Lower leg skin (tissue), 4 donors: ENCODE measurements around the gene TNIP3. TPM values are rescaled to one million over a fixed set of nuclear protein-coding genes. Genes with fewer than 3 reads are reported as not detected.

ENCODE experiments used
- DNase-seq, 2 donors: peaks; one replicate each; pipeline ENCODE4 v3.0.0-alpha.2; 2019; ENCODE audit warnings: low spot score in 2 of 2
- H3K4me3 ChIP-seq: fragments of 200-600 bp; sonication (generic); 2 replicates; pipeline ENCODE4 v1.5.1; 2017; ENCODE audit warnings: mild to moderate bottlenecking, low read depth; ENCODE audit not compliant: poor library complexity, severe bottlenecking
- POLR2A ChIP-seq, 2 donors: fragments of 450-650 bp; IDR thresholded peaks; one replicate each; pipeline ENCODE4 v1.6.1; 2016 to 2017; ENCODE audit warnings: antibody characterized with exemption in 2 of 2, mild to moderate bottlenecking in 1 of 2, moderate library complexity in 1 of 2
- WGBS, 2 donors: methylation state at CpG; one replicate each; pipeline ENCODE4 v1.1.5; 2018; 5-methylcytosine and 5-hydroxymethylcytosine counted together
- intact Hi-C: fragments of 100-400 bp; cut with DNase I; formaldehyde crosslinking; loops from one replicate; pipeline ENCODE4 v1.15.0; 2023; ENCODE audit warnings: low total_unique reads
- total RNA-seq, 4 donors: library from RNA; depleted of rRNA; stranded (reverse); fragments of >200 nt; gene quantifications; one replicate each; pipeline ENCODE4 v1.1.0, GENCODE V29; 2016
- TF ChIP-seq, protein P1 (sequence below), 3 donors: fragments of 450-650 bp; IDR thresholded peaks; one replicate each; pipeline ENCODE4 v1.5.1; 2016; ENCODE audit warnings: antibody characterized with exemption in 3 of 3, mild to moderate bottlenecking in 3 of 3, moderate library complexity in 2 of 3

TNIP3 gene
- total RNA-seq, 4 donors from 2014 or later, result not detected

DNA sequence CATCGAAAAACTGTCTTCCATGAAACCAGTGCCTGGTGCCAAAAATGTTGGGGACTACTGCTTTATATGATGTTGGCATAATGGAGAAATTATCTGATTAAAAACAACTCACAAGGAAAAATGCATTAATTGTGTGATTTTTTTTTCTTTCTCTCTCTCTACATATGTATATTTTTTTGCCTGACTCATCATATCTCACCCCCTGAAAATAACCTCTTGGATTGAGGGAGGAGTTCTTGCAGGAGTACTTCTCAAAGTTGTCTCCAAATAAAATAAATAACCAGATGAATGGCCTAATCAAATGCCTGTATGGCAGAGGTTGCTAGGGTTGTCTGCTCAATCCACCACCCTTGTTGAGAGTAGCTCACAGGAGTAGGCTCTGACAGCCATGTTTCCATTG is 19.9 kb upstream of the TNIP3 start:
- intact Hi-C loops, result no loop called here
- TF ChIP-seq, protein P1, sequence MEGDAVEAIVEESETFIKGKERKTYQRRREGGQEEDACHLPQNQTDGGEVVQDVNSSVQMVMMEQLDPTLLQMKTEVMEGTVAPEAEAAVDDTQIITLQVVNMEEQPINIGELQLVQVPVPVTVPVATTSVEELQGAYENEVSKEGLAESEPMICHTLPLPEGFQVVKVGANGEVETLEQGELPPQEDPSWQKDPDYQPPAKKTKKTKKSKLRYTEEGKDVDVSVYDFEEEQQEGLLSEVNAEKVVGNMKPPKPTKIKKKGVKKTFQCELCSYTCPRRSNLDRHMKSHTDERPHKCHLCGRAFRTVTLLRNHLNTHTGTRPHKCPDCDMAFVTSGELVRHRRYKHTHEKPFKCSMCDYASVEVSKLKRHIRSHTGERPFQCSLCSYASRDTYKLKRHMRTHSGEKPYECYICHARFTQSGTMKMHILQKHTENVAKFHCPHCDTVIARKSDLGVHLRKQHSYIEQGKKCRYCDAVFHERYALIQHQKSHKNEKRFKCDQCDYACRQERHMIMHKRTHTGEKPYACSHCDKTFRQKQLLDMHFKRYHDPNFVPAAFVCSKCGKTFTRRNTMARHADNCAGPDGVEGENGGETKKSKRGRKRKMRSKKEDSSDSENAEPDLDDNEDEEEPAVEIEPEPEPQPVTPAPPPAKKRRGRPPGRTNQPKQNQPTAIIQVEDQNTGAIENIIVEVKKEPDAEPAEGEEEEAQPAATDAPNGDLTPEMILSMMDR (IDR thresholded peaks at IDR 0.05), result no peak
- no peak for TF ChIP-seq POLR2A (IDR thresholded peaks at IDR 0.05)
- no peak for DNase-seq
- no peak overlapping the region for H3K4me3 ChIP-seq
- WGBS, 2 donors, result 88 to 96% methylated on average over 1 of the region's 1 CpG

DNA sequence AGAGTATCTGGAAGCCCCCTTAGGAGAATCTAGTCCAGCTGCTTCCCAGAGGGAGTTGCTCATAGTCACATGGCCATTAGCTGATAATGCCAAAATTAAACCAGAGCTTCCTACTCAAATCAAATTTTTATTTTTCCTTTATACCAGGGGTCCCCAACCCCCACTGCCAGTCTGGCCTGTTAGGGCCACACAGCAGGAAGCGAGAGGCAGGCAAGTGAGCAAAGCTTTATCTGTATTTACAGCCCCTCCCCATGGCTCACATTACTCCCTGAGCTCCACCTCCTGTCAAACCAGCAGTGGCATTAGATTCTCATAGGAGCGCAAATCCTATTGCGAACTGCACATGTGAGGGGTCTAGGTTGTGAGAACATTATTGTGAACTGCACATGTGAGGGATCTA is 19.2 kb upstream of the TNIP3 start:
- WGBS, 2 donors, result 70 to 95% methylated on average over 3 of the region's 3 CpGs
- DNase-seq, result no peak
- TF ChIP-seq, protein P1 (IDR thresholded peaks at IDR 0.05), result no peak
- no peak for TF ChIP-seq POLR2A (IDR thresholded peaks at IDR 0.05)
- H3K4me3 ChIP-seq, result no peak overlapping the region
- intact Hi-C loops, result no loop called here

GRCh38 chr4:121182296-121182695 is 18.2 kb upstream of the TNIP3 start:
- TF ChIP-seq, protein P1 (IDR thresholded peaks at IDR 0.05), result no peak
- TF ChIP-seq POLR2A (IDR thresholded peaks at IDR 0.05), result no peak
- WGBS, 2 donors, result 53 to 60% methylated on average over 3 of the region's 3 CpGs

GRCh38 chr4:121181493-121181892 is 17.4 kb upstream of the TNIP3 start:
- no peak overlapping the region for H3K4me3 ChIP-seq
- 90 to 91% methylated on average over 1 of the region's 1 CpG for WGBS, 2 donors
- no peak for TF ChIP-seq POLR2A (IDR thresholded peaks at IDR 0.05)
- TF ChIP-seq, protein P1 (IDR thresholded peaks at IDR 0.05), result no peak
- intact Hi-C loops, result no loop called here
- no peak for DNase-seq

More at GRCh38 chr4:121182296-121182695, 18.2 kb upstream of the TNIP3 start:
- no peak for DNase-seq
- intact Hi-C loops, result no loop called here
- H3K4me3 ChIP-seq, result no peak overlapping the region

- 86 to 90% methylated on average over 3 of the region's 3 CpGs for WGBS, 2 donors
- intact Hi-C loops, result no loop called here
- DNase-seq, result no peak
- no peak for TF ChIP-seq POLR2A (IDR thresholded peaks at IDR 0.05)
- TF ChIP-seq, protein P1 (IDR thresholded peaks at IDR 0.05), result no peak
- H3K4me3 ChIP-seq, result no peak overlapping the region
These were observed 16.4 kb upstream of the TNIP3 start for GRCh38 chr4:121180558-121180957.
